ENCODE measurements around the gene RTTN.

Gene RTTN

GRCh38 chr18:69974365-69974764, 231.1 kb downstream of the RTTN start:
- Histone ChIP-seq H3K4me1 (ENCODE audit: insufficient read depth, low read length, poor library complexity, severe bottlenecking) (peaks cover 8% of the 10 kb centered on the region), H3K4me3 (ENCODE audit: low read length, poor library complexity, severe bottlenecking) (no peak overlapping the region), H3K9me2 (replicated peaks; ENCODE audit: low read depth, low read length) (no peaks in the 10 kb centered on the region), H3K4me2 (ENCODE audit: low read depth, low read length, poor library complexity, severe bottlenecking) (no peak overlapping the region), H3F3A (ENCODE audit: low read depth) (no peaks in the 10 kb centered on the region), H3K9me3 (ENCODE audit: insufficient read depth, low read depth, low read length) (peaks cover 9% of the 10 kb centered on the region; the same call in 1 of the 2 replicates), H4K20me1 (ENCODE audit: insufficient read depth, low read length, poor library complexity, severe bottlenecking) (no peaks in the 10 kb centered on the region), H3K36me3 (ENCODE audit: insufficient read depth, low read length) (no peaks in the 10 kb centered on the region; the same call in 1 of the 2 replicates), H3K27me3 (ENCODE audit: insufficient read depth, low read length, poor library complexity, severe bottlenecking) (no peaks in the 10 kb centered on the region), H2AFZ (ENCODE audit: low read length) (no peak overlapping the region), H3K79me2 (ENCODE audit: insufficient read depth, low read length) (no peaks in the 10 kb centered on the region), H3K9ac (ENCODE audit: low read depth, low read length, poor library complexity, severe bottlenecking) (no peak overlapping the region)
- no peak for TF ChIP-seq EZH2phosphoT487 (IDR thresholded peaks at IDR 0.05; ENCODE audit: borderline replicate concordance)
- no peak for TF ChIP-seq CTCF (conservative IDR thresholded peaks at IDR 0.05; ENCODE audit: low read length)

- no peaks in the 10 kb centered on the region; the same call in 1 of the 2 replicates for H3K36me3 ChIP-seq (ENCODE audit: insufficient read depth, low read length)
- H3K9me2 ChIP-seq (replicated peaks; ENCODE audit: low read depth, low read length) = no peaks in the 10 kb centered on the region
- peaks cover 9% of the 10 kb centered on the region; the same call in 1 of the 2 replicates for H3K9me3 ChIP-seq (ENCODE audit: insufficient read depth, low read depth, low read length)
- no peaks in the 10 kb centered on the region for H3K27me3 ChIP-seq (ENCODE audit: insufficient read depth, low read length, poor library complexity, severe bottlenecking)
- H3K79me2 ChIP-seq (ENCODE audit: insufficient read depth, low read length) = no peaks in the 10 kb centered on the region
- no peaks in the 10 kb centered on the region for H4K20me1 ChIP-seq (ENCODE audit: insufficient read depth, low read length, poor library complexity, severe bottlenecking)
- H3F3A ChIP-seq (ENCODE audit: low read depth) = no peaks in the 10 kb centered on the region
- no peak overlapping the region for H3K9ac ChIP-seq (ENCODE audit: low read depth, low read length, poor library complexity, severe bottlenecking)
- TF ChIP-seq CTCF (conservative IDR thresholded peaks at IDR 0.05; ENCODE audit: low read length) (no peak), EZH2phosphoT487 (IDR thresholded peaks at IDR 0.05; ENCODE audit: borderline replicate concordance) (no peak)
- no peak overlapping the region for H3K4me2 ChIP-seq (ENCODE audit: low read depth, low read length, poor library complexity, severe bottlenecking)
- peaks cover 15% of the 10 kb centered on the region for H3K4me1 ChIP-seq (ENCODE audit: insufficient read depth, low read length, poor library complexity, severe bottlenecking)
- no peak overlapping the region for H2AFZ ChIP-seq (ENCODE audit: low read length)
- H3K4me3 ChIP-seq (ENCODE audit: low read length, poor library complexity, severe bottlenecking) = no peak overlapping the region
Measured at GRCh38 chr18:69969491-69969890, 236.0 kb downstream of the RTTN start.

- peaks cover 15% of the 10 kb centered on the region for H3K4me1 ChIP-seq (ENCODE audit: insufficient read depth, low read length, poor library complexity, severe bottlenecking)
- H3K9me3 ChIP-seq (ENCODE audit: insufficient read depth, low read depth, low read length) = peaks cover 9% of the 10 kb centered on the region; the same call in 1 of the 2 replicates
- no peaks in the 10 kb centered on the region for H3K9me2 ChIP-seq (replicated peaks; ENCODE audit: low read depth, low read length)
- no peak overlapping the region for H2AFZ ChIP-seq (ENCODE audit: low read length)
- TF ChIP-seq CTCF (conservative IDR thresholded peaks at IDR 0.05; ENCODE audit: low read length) = no peak
- no peak for TF ChIP-seq EZH2phosphoT487 (IDR thresholded peaks at IDR 0.05; ENCODE audit: borderline replicate concordance)
- no peaks in the 10 kb centered on the region; the same call in 1 of the 2 replicates for H3K36me3 ChIP-seq (ENCODE audit: insufficient read depth, low read length)
- no peaks in the 10 kb centered on the region for H3K27me3 ChIP-seq (ENCODE audit: insufficient read depth, low read length, poor library complexity, severe bottlenecking)
- H3K4me2 ChIP-seq (ENCODE audit: low read depth, low read length, poor library complexity, severe bottlenecking) = no peak overlapping the region
- no peaks in the 10 kb centered on the region for H3F3A ChIP-seq (ENCODE audit: low read depth)
- H3K9ac ChIP-seq (ENCODE audit: low read depth, low read length, poor library complexity, severe bottlenecking) = no peak overlapping the region
- H3K79me2 ChIP-seq (ENCODE audit: insufficient read depth, low read length) = no peaks in the 10 kb centered on the region
- no peaks in the 10 kb centered on the region for H4K20me1 ChIP-seq (ENCODE audit: insufficient read depth, low read length, poor library complexity, severe bottlenecking)
- no peak overlapping the region for H3K4me3 ChIP-seq (ENCODE audit: low read length, poor library complexity, severe bottlenecking)
Measured at GRCh38 chr18:69968039-69968438, 237.4 kb downstream of the RTTN start.
